IMR-90 (cell line): Measurements from ENCODE around the gene KPNA5. TPM values are rescaled to one million over a fixed set of nuclear protein-coding genes. Genes with fewer than 3 reads are reported as not detected.

Source experiments
- ATAC-seq: fragments of 200-7000 bp; cut with Tn5 transposase; 2 replicates; pipeline ENCODE4 v1.9.1; 2020; ENCODE audit warnings: low read depth, mild to moderate bottlenecking, moderate library complexity
- BruUV-seq: library from RNA; stranded (reverse); fragments of 400-500 nt; replicated peaks from 2 replicates; lab custom pipeline; 2021; lab: Mats Ljungman, UMichigan
- CTCF ChIA-PET: fragments of 300-600 bp; formaldehyde crosslinking; extraction: SDS; loops from one replicate; lab custom pipeline; 2021; ENCODE audit warnings: antibody characterized with exemption; lab: Yijun Ruan, JAX
- POLR2A ChIA-PET: fragments of 300-600 bp; sonication (Branson Sonifier 250); formaldehyde crosslinking; loops from one replicate; lab custom pipeline; 2022; ENCODE audit warnings: antibody characterized with exemption; ENCODE audit not compliant: unreplicated experiment; lab: Charles Lee
- DNase-seq: peaks from one replicate; pipeline ENCODE4 v3.0.0; 2013
- H2AFZ ChIP-seq: replicated peaks from 2 replicates; pipeline ENCODE3; 2013; ENCODE audit warnings: low read length, mild to moderate bottlenecking; ENCODE audit not compliant: poor library complexity
- H2AK5ac ChIP-seq: 2 replicates; pipeline ENCODE4 v1.6.1; 2013; ENCODE audit warnings: low read depth, low read length, inconsistent platforms
- H2AK9ac ChIP-seq: replicated peaks from 2 replicates; pipeline ENCODE3; 2013; ENCODE audit warnings: mild to moderate bottlenecking, low read depth, low read length, moderate library complexity; ENCODE audit not compliant: poor library complexity
- H2BK120ac ChIP-seq: 2 replicates; pipeline ENCODE4 v1.6.1; 2013; ENCODE audit warnings: low read depth, low read length, inconsistent platforms
- H2BK15ac ChIP-seq: 3 replicates; pipeline ENCODE4 v1.6.1; 2013; ENCODE audit warnings: low read depth, low read length, inconsistent platforms
- H2BK20ac ChIP-seq: 2 replicates; pipeline ENCODE4 v1.6.1; 2013; ENCODE audit warnings: low read depth, mild to moderate bottlenecking, inconsistent platforms, low read length, moderate library complexity
- H2BK5ac ChIP-seq: 2 replicates; pipeline ENCODE4 v1.6.1; 2013; ENCODE audit warnings: mild to moderate bottlenecking, low read depth, low read length, inconsistent platforms; ENCODE audit not compliant: poor library complexity, severe bottlenecking
- H3K14ac ChIP-seq: replicated peaks from 2 replicates; pipeline ENCODE4 v1.6.1; 2013; ENCODE audit warnings: low read depth, low read length, inconsistent platforms
- H3K18ac ChIP-seq: 2 replicates; pipeline ENCODE4 v1.6.1; 2013; ENCODE audit warnings: low read depth, low read length, control low read depth
- H3K23ac ChIP-seq: 2 replicates; pipeline ENCODE4 v1.6.1; 2013; ENCODE audit warnings: low read depth, low read length, inconsistent platforms
- H3K27ac ChIP-seq: 2 replicates; pipeline ENCODE4 v1.5.1; 2013; ENCODE audit warnings: mild to moderate bottlenecking, control low read depth, low read length; ENCODE audit not compliant: insufficient read depth
- H3K27me3 ChIP-seq: 2 replicates; pipeline ENCODE4 v1.6.1; 2013; ENCODE audit warnings: low read length; ENCODE audit not compliant: control insufficient read depth, insufficient read depth
- H3K36me3 ChIP-seq: 2 replicates; pipeline ENCODE4 v1.6.1; 2013; ENCODE audit warnings: low read length, mixed read lengths; ENCODE audit not compliant: control insufficient read depth, insufficient read depth
- H3K4ac ChIP-seq: 2 replicates; pipeline ENCODE4 v1.6.1; 2013; ENCODE audit warnings: low read depth, low read length, inconsistent platforms
- H3K4me1 ChIP-seq: 2 replicates; pipeline ENCODE4 v1.6.1; 2013; ENCODE audit warnings: low read length, mixed read lengths; ENCODE audit not compliant: control insufficient read depth, insufficient read depth
- H3K4me2 ChIP-seq: 2 replicates; pipeline ENCODE4 v1.6.1; 2013; ENCODE audit warnings: low read depth, mild to moderate bottlenecking, control low read depth, low read length, moderate library complexity
- H3K4me3 ChIP-seq: 2 replicates; pipeline ENCODE4 v1.5.1; 2013; ENCODE audit warnings: low read depth, mild to moderate bottlenecking, control low read depth, low read length, moderate library complexity; ENCODE audit not compliant: insufficient read depth
- H3K56ac ChIP-seq: 2 replicates; pipeline ENCODE4 v1.6.1; 2013; ENCODE audit warnings: low read length, inconsistent platforms; ENCODE audit not compliant: insufficient read depth; ENCODE audit errors: extremely low read depth
- H3K79me1 ChIP-seq, 2 experiments: 2 replicates each; pipeline ENCODE4 v1.6.1; 2013; ENCODE audit warnings: low read length in 2 of 2, inconsistent platforms in 1 of 2, low read depth in 1 of 2
- H3K9ac ChIP-seq: 2 replicates; pipeline ENCODE4 v1.6.1; 2013; ENCODE audit warnings: low read depth, low read length, control low read depth
- H3K9me1 ChIP-seq: 2 replicates; pipeline ENCODE4 v1.6.1; 2013; ENCODE audit warnings: low read length, inconsistent platforms; ENCODE audit not compliant: insufficient read depth
- H3K9me3 ChIP-seq: 2 replicates; pipeline ENCODE4 v1.6.1; 2013; ENCODE audit warnings: low read length; ENCODE audit not compliant: control insufficient read depth, insufficient read depth
- H4K20me1 ChIP-seq: 2 replicates; pipeline ENCODE4 v1.6.1; 2013; ENCODE audit warnings: low read length, inconsistent platforms; ENCODE audit not compliant: insufficient read depth
- H4K5ac ChIP-seq: 2 replicates; pipeline ENCODE4 v1.6.1; 2013; ENCODE audit warnings: mild to moderate bottlenecking, low read depth, low read length, control low read depth
- H4K8ac ChIP-seq, 2 experiments: 2 replicates each; pipeline ENCODE4 v1.6.1; 2013; ENCODE audit warnings: low read depth in 2 of 2, low read length in 2 of 2, control low read depth in 1 of 2, inconsistent platforms in 1 of 2
- H4K91ac ChIP-seq: 2 replicates; pipeline ENCODE4 v1.6.1; 2013; ENCODE audit warnings: low read depth, low read length, inconsistent platforms; ENCODE audit not compliant: insufficient read depth
- BHLHE40 ChIP-seq: fragments of 150-350 bp; IDR thresholded peaks from 2 replicates; pipeline ENCODE4 v1.6.1; 2016; ENCODE audit warnings: mild to moderate bottlenecking, low read depth, low read length
- CEBPB ChIP-seq: IDR thresholded peaks from 2 replicates; pipeline ENCODE4 v1.6.1; 2012; ENCODE audit warnings: low read depth, low read length, improper control_type of control experiment
- CHD1 ChIP-seq: IDR thresholded peaks from 2 replicates; pipeline ENCODE4 v1.6.1; 2012; ENCODE audit warnings: low read depth, low read length, improper control_type of control experiment
- FOS ChIP-seq: fragments of 150-350 bp; IDR thresholded peaks from 2 replicates; pipeline ENCODE4 v1.6.1; 2016; ENCODE audit warnings: low read depth, low read length
- MAFK ChIP-seq: IDR thresholded peaks from 2 replicates; pipeline ENCODE4 v1.6.1; 2012; ENCODE audit warnings: low read depth, low read length, improper control_type of control experiment
- MAZ ChIP-seq: IDR thresholded peaks from 2 replicates; pipeline ENCODE4 v1.6.1; 2012; ENCODE audit warnings: low read depth, mild to moderate bottlenecking, low read length, improper control_type of control experiment, moderate library complexity, borderline replicate concordance
- MXI1 ChIP-seq: IDR thresholded peaks from 2 replicates; pipeline ENCODE4 v1.6.1; 2012; ENCODE audit warnings: low read depth, mild to moderate bottlenecking, low read length, moderate library complexity, borderline replicate concordance
- NFE2L2 ChIP-seq: fragments of 150-350 bp; IDR thresholded peaks from 2 replicates; pipeline ENCODE4 v1.6.1; 2016; ENCODE audit warnings: low read depth, mild to moderate bottlenecking, low read length
- POLR2A ChIP-seq: IDR thresholded peaks from 2 replicates; pipeline ENCODE4 v1.6.1; 2012; ENCODE audit warnings: mild to moderate bottlenecking, low read depth, low read length
- RAD21 ChIP-seq: IDR thresholded peaks from 2 replicates; pipeline ENCODE4 v1.6.1; 2012; ENCODE audit warnings: low read length, improper control_type of control experiment
- RCOR1 ChIP-seq: IDR thresholded peaks from 2 replicates; pipeline ENCODE4 v1.6.1; 2012; ENCODE audit warnings: mild to moderate bottlenecking, low read length, improper control_type of control experiment; ENCODE audit not compliant: insufficient replicate concordance
- RFX5 ChIP-seq: IDR thresholded peaks from 2 replicates; pipeline ENCODE4 v1.8.0; 2012; ENCODE audit warnings: low read depth, mild to moderate bottlenecking, low read length, moderate library complexity
- SMC3 ChIP-seq: fragments of 150-350 bp; IDR thresholded peaks from 2 replicates; pipeline ENCODE4 v1.6.1; 2016; ENCODE audit warnings: low read depth, mild to moderate bottlenecking, antibody characterized with exemption, low read length, moderate library complexity
- WGBS, 2 experiments: methylation state at CpG; one replicate each; pipeline versions ENCODE4 v1.1.5 to v1.1.7; 2013; ENCODE audit warnings: missing lambda C conversion rate in 2 of 2; ENCODE audit not compliant: insufficient read length in 1 of 2; ENCODE audit errors: extremely low coverage in 2 of 2; 5-methylcytosine and 5-hydroxymethylcytosine counted together
- dilution Hi-C: fragments of 300-500 bp; cut with HindIII; formaldehyde crosslinking; loops from one replicate; pipeline ENCODE4 v1.14.3; 2018; ENCODE audit warnings: low sequenced_read_pairs; ENCODE audit not compliant: unreplicated experiment
- in situ Hi-C: fragments of 300-500 bp; cut with MboI; formaldehyde crosslinking; loops from 3 replicates; pipeline ENCODE4 v1.14.3; 2019; ENCODE audit warnings: low sequenced_read_pairs, inconsistent platforms, mixed read lengths
- intact Hi-C: fragments of 100-400 bp; cut with micrococcal nuclease; formaldehyde crosslinking; loops from 2 replicates; pipeline ENCODE4 v1.10.0; 2022
- polyA plus RNA-seq, 3 experiments: library from polyadenylated mRNA; depleted of rRNA; stranded (reverse); fragments of >200 nt; gene quantifications; 2 replicates each; pipeline ENCODE4 v1.2.3, GENCODE V29; 2012; ENCODE audit warnings: low replicate concordance in 1 of 3
- total RNA-seq: library from RNA; depleted of rRNA; stranded (reverse); fragments of >200 nt; gene quantifications from 2 replicates; pipeline ENCODE4 v1.2.3, GENCODE V29; 2012
- TF ChIP-seq, protein P1 (sequence below): fragments of 150-350 bp; IDR thresholded peaks from 2 replicates; pipeline ENCODE4 v1.6.1; 2016; ENCODE audit warnings: low read depth, mild to moderate bottlenecking, low read length, moderate library complexity, borderline replicate concordance
- TF ChIP-seq, protein P2 (sequence below): conservative IDR thresholded peaks from 2 replicates; pipeline ENCODE4 v1.5.1; 2012; ENCODE audit warnings: mild to moderate bottlenecking, low read depth, low read length, improper control_type of control experiment
- TF ChIP-seq, protein P3 (sequence below): fragments of 150-350 bp; IDR thresholded peaks from 2 replicates; pipeline ENCODE4 v1.6.1; 2017; ENCODE audit warnings: mild to moderate bottlenecking, antibody characterized with exemption, low read length, low read depth

KPNA5 gene
- total and polyA plus RNA-seq, 2 of the 4 experiments (the other 2 are of a cell fraction), result 2.2 to 5.9 TPM

DNA sequence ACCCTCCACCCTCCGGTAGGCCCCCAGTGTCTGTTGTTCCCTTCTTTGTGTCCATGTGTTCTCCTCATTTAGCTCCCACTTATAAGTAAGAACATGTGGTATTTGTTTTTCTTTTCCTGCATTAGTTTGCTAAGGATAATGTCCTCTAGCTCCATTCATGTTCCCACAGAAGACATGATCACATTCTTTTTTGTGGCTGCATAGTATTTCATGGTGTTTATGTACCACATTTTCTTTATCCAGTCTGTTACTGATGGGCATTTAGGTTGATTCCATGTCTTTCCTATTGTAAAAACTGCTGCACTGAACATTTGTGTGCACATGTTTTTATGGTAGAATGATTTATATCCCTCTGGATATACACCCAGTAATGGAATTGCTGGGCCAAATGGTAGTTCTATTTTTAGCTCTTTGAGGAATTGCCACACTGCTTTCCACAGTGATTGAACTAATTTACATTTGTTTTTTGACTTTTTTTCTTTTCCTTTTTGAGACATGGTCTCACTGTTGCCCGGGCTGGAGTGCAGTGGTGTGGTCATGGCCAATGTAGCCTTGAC lies 4.5 kb downstream of the KPNA5 start:
- ChIA-PET POLR2A (no interaction called here), CTCF (no interaction called here)
- H3K27me3 ChIP-seq, result no peaks in the 10 kb centered on the region
- no peak overlapping the region for H3K56ac ChIP-seq
- no TSS peak for BruUV-seq
- H3K4me1 ChIP-seq, result no peaks in the 10 kb centered on the region; the same call in 1 of the 2 replicates
- no peak overlapping the region for H3K14ac ChIP-seq
- no peak overlapping the region for H2AK5ac ChIP-seq
- TF ChIP-seq MAFK, result no peak
- TF ChIP-seq, protein P1, sequence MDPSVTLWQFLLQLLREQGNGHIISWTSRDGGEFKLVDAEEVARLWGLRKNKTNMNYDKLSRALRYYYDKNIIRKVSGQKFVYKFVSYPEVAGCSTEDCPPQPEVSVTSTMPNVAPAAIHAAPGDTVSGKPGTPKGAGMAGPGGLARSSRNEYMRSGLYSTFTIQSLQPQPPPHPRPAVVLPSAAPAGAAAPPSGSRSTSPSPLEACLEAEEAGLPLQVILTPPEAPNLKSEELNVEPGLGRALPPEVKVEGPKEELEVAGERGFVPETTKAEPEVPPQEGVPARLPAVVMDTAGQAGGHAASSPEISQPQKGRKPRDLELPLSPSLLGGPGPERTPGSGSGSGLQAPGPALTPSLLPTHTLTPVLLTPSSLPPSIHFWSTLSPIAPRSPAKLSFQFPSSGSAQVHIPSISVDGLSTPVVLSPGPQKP, result no peak
- TF ChIP-seq FOS, result no peak
- TF ChIP-seq BHLHE40, result no peak
- no peak for TF ChIP-seq NFE2L2
- no peak for TF ChIP-seq CHD1
- TF ChIP-seq, protein P2, sequence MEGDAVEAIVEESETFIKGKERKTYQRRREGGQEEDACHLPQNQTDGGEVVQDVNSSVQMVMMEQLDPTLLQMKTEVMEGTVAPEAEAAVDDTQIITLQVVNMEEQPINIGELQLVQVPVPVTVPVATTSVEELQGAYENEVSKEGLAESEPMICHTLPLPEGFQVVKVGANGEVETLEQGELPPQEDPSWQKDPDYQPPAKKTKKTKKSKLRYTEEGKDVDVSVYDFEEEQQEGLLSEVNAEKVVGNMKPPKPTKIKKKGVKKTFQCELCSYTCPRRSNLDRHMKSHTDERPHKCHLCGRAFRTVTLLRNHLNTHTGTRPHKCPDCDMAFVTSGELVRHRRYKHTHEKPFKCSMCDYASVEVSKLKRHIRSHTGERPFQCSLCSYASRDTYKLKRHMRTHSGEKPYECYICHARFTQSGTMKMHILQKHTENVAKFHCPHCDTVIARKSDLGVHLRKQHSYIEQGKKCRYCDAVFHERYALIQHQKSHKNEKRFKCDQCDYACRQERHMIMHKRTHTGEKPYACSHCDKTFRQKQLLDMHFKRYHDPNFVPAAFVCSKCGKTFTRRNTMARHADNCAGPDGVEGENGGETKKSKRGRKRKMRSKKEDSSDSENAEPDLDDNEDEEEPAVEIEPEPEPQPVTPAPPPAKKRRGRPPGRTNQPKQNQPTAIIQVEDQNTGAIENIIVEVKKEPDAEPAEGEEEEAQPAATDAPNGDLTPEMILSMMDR, result no peak
- TF ChIP-seq RCOR1, result no peak
- TF ChIP-seq MXI1, result no peak
- TF ChIP-seq CEBPB, result no peak
- TF ChIP-seq POLR2A, result no peak
- TF ChIP-seq RFX5, result no peak
- no peak for TF ChIP-seq MAZ
- TF ChIP-seq, protein P3, sequence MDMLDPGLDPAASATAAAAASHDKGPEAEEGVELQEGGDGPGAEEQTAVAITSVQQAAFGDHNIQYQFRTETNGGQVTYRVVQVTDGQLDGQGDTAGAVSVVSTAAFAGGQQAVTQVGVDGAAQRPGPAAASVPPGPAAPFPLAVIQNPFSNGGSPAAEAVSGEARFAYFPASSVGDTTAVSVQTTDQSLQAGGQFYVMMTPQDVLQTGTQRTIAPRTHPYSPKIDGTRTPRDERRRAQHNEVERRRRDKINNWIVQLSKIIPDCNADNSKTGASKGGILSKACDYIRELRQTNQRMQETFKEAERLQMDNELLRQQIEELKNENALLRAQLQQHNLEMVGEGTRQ, result no peak
- no peak for TF ChIP-seq RAD21
- no peak for TF ChIP-seq SMC3
- no peaks in the 10 kb centered on the region for H3K9me1 ChIP-seq
- in situ Hi-C loops, result no loop called here
- no peak overlapping the region for H3K9ac ChIP-seq
- WGBS, 2 experiments, result no CpG with 5 or more reads among the region's 2 CpGs
- no peaks in the 10 kb centered on the region for H3K9me3 ChIP-seq
- peaks cover 3% of the 10 kb centered on the region; the same call in 1 of the 2 replicates for H4K20me1 ChIP-seq
- H2BK20ac ChIP-seq, result no peak overlapping the region
- H2AFZ ChIP-seq, result no peak overlapping the region
- no peak overlapping the region for H2BK5ac ChIP-seq
- no peak overlapping the region for H3K4me2 ChIP-seq
- intact Hi-C loops, result no loop called here
- H3K18ac ChIP-seq, result no peak overlapping the region
- no peak overlapping the region for H2BK120ac ChIP-seq
- H4K5ac ChIP-seq, result no peak overlapping the region
- H3K79me1 ChIP-seq, result peaks cover 11 to 33% of the 10 kb centered on the region in 2 experiments; a peak in 3 of 4 replicates
- no peak overlapping the region for H4K91ac ChIP-seq
- H2BK15ac ChIP-seq, result no peak overlapping the region
- ATAC-seq, result no peak
- no peak overlapping the region for H3K4me3 ChIP-seq
- H3K36me3 ChIP-seq, result 0 out of 2 replicates have a peak, but pooled peaks cover 2% of the 10 kb centered on the region
- H2AK9ac ChIP-seq, result no peak overlapping the region
- H4K8ac ChIP-seq, result no peak overlapping the region
- DNase-seq, result no peak
- H3K27ac ChIP-seq, result no peak overlapping the region
- dilution Hi-C loops, result no loop called here
- no peak overlapping the region for H3K4ac ChIP-seq
- H3K23ac ChIP-seq, result no peak overlapping the region
